ENCODE data around the gene CAMTA1.
"Not testable (repeated sequence)": the region's sequence is repeated elsewhere in the genome, so short reads cannot be mapped to it uniquely, and the experiment has no call there.

CAMTA1 gene

DNA sequence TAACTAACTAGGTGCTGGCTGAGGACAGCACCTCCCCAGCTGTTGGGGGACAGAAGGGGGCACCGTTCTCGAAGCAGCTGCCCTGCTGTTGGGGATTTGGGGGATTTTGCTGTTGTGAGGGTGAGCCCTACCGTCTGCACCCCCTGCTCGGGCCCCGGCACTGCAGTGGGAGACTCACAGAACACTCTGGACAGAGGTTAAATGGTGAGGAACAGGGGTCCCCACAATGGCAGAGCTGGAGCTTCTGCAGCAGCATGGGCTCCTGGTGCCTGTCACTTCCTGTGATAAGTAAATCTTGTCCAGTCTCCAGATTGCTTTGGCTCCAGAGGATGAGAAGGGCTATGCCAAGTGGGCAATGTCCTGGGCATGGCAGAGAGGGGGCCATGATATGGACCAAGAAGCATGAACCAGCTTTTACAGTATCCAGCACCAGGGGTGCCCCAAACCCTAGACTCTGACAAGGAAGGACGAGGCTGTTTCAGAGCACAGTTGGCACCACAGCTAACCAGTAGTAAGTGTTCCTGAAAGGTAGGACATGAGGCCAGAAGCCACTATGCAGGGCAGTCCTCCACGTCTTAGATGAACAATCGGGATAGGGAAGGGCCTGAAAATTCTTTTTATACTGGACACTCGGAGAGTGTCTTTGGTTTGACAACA lies 620.7 kb downstream of the CAMTA1 start:
- no peak for DNase-seq (ENCODE audit: low read depth, low spot score)

DNA sequence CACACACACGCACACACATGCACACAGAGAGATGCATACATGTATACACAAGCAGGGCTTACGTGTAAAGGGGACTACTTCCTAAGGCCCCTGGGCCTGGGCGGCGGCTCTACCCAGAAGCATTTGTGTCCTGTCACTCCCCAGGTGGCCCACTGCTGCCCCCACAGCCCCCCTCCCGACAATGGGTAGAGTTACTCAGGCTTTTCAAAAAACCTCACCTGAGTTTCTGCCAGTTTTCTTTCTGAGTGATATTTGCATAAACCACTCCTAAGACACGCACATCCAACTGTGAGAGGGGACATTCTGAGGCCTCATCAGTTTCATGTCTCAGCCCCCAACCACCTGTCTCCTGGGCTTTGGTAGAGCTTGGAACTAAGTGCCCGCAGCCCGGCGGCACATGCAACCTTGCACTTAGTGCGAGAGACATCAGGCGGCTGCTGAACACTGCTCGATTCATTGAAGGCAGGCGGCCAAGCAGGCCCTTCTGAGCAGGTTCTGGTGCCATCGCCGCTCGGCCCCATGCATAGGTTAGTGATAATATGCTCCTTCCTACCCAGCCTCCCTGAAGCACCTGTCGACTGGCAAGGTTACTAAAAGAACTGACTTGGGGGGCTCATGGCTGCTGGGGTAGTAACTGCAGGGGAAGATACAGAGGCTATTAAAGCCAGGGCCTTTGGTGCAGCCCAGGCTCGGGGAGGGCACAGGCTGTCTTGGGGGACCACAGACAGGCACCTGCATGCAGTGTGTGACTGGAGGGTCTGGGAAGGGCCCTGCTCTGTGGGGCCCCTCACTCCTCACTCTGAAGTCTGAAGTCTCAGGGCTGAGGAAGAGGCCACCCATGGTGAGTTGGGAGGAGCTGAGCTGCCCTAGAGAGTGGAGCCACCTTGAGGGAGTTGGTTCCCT lies 621.6 kb downstream of the CAMTA1 start:
- no peak for DNase-seq (ENCODE audit: low read depth, low spot score)

DNA sequence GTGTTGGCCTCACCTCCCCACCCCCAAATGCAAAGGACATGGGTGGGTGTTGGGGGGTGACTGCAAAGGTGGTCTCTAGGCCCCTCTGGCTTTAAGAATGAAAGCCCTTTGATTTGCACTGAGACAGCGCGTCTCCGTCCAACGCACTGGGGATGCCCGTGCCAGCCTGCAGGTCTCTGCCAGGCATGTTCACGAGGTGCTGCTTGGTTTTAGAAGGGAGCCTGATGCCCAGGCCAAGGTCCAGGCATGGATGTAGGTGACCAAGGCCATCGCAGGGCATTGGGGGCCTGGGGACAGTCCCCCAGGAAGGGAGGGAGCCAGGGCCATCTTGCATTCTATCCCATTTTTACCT lies 622.3 kb downstream of the CAMTA1 start:
- DNase-seq (ENCODE audit: low read depth, low spot score) = no peak

DNA sequence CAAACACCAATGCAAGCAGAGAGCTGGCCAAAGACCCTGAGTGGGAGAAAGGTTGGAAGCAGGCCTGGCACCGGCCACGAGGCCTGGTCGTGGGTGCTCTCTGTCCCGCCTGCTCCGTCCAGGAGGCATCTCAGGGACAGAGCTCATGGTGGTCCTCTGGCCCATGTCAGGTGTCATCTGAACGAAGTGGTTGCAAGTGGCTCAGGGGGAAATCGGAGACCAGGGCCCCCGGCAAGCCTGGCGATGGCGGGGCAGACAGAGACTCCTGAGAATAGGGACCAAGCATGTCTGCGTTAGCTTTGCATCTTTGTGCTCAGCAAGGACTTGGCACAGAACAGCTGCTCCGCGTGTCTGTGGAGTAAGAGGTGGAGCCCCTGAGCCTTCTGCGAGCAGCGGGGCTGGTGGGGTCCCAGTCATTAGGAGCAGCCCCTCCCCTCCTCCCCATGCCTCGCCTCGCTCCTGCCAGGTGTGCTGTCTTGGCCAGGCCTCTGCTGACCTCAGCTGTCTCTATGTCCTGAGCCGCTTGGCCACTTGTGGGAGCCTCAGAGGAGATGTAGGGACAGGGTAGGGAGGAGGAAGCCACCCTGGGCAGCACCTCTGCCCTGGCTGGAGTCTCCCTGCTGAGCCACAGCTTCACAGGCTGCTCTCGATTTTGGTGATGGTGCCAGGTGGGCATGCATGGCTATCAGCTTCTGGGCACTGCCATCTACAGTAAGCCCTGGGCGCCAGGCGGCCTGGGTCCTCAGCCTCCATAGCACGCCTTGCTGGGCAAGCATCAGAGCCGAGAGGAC lies 622.9 kb downstream of the CAMTA1 start:
- no peak for DNase-seq (ENCODE audit: low read depth, low spot score)

DNA sequence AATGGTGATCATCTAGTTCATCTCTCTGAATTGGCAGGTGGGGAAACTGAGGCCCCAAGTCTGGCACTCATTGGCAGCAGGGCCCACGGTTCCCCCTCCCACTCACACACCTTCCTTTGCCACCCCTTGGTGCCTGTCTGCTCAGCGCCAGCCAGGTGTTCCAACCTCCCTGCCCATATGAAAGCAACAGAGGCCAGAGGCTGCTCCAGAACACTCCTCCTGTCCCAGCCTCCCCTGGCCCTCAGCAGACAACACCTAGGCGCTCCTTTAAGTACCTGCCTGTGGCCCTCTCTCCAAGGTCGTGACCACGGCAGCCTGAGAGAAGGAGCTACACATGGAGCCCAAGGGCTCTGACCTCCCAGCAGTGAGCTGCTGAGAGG lies 623.5 kb downstream of the CAMTA1 start:
- no peak for DNase-seq (ENCODE audit: low read depth, low spot score)

DNA sequence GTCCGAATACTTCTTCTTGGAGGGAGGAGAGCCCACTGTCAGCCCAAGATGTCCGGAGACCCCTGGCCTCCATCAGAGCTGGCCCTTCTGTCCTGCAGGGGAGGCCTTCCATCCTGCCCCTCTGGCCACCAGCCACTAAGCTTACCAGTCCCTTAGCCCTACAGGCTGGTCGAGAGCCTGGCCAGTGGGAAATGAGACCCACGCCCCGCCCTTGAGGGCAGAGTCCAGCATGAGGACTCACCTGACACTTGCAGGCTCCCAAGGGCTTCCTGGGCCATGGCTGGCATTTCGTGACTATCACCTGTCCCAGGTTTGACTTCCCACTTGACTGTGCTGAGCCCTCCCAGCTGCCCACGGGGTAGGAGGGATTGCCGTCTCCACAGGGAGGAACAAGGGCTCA lies 624.0 kb downstream of the CAMTA1 start:
- DNase-seq (ENCODE audit: low read depth, low spot score) = no peak

DNA sequence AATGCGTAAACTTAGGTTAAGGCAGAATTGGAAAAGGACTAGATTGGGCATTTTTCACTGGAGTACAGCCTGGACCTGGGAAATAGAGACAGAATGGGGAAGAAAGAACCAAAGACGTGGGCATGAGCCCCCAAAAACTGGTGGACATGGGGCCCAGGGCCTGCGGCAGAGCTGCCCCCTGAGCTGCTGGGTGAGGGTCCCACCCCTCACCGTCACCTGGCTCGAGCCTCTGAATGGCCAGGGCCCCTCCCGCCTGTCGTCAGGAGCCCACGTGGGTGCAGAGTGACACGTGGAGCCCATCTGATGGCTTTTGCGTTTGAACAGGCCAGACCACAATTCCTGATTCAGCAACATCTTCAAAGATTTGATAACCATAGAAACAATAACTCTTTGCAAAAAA lies 624.9 kb downstream of the CAMTA1 start:
- no peak for DNase-seq (ENCODE audit: low read depth, low spot score)

DNA sequence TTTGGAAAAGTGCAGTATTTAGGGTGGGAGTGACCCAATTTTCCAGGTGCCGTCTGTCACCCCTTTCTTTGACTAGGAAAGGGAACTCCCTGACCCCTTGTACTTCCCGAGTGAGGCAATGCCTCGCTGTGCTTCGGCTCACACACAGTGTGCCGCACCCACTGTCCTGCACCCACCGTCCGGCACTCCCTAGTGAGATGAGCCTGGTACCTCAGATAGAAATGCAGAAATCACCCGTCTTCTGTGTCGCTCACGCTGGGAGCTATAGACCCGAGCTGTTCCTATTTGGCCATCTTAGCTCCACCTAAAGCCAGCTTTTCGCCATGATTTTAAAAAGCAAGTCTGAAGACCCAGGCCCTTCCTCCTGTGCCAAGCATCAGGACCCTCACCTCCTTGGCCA lies 632.4 kb downstream of the CAMTA1 start:
- DNase-seq (ENCODE audit: low read depth, low spot score) = not testable (repeated sequence)

DNA sequence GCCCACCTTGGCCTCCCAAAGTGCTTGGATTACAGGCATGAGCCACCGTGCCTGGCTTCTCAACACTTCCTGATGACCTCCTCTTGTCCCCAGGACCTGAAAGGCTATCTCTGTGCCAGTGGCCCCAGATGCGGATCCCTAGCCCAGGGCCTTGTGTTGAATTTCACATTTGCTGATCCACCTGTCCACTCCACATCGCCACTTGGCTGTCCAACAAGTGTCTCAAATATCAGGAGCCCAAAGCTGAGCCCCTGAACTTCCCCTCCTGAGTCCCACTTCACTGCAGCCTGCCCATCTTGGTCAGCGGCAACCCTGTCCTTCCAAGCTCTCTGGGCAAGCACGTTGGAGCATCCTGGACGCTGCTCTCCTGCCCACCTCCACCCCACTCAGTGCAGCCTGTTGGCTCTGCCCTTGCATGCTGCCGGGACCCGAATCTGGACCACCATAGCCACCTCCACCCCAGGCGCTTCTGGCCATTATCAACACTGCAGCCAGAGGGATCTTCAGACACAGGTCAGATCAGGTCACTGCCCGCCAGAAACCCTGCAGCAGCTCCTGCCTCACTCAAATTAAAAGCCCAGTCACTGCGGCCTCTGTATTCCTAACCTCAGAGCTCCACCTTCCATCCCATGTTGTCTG lies 633.3 kb downstream of the CAMTA1 start:
- DNase-seq (ENCODE audit: low read depth, low spot score) = no peak

DNA sequence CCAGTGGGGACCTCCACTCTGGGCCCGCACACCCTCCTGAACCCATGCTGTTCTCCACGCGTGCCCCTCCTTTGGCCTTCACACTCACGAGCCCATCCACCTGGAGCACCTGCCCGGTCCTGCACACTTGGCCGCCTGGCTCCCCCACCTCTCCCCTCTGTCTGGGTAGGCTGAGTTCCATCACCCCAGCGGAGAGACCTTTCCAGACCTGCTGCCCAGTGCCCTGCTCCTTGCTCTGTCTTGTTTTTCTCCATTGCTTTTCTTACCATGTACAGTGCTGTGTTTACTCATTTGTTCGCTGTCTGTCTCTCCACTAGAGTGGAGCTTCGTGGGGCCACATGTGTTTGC lies 634.8 kb downstream of the CAMTA1 start:
- no peak for DNase-seq (ENCODE audit: low read depth, low spot score)

DNA sequence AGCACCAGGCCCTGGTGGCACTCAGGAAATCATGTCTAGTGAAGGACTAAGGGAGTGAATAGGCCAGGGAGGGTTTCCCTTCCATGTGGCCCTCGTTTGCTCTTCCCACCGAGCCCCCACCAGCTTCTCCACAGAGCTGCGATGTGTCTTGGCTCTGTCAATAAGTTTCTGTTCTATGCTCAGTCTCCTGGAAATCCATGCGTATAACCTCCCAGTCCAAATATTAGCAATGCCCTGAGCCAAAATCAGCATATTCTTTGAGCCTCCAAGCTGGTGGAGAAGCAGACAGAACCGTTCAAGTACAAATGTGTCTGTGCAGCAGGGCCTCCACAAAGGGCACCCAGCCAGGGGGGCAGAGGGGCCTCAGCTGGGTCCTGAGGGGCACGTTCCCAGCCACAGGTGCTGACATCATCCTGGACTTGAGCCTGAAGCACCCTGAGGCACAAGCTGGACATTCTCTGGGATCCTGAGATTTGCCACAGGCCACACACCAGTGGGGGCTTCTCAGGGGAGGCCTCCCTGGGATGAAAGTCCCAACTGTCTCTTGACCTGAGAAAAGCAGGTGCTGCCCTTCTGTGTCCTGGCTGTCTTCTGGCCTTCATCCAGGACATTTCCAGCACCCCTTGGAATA lies 635.3 kb downstream of the CAMTA1 start:
- no peak for DNase-seq (ENCODE audit: low read depth, low spot score)

DNA sequence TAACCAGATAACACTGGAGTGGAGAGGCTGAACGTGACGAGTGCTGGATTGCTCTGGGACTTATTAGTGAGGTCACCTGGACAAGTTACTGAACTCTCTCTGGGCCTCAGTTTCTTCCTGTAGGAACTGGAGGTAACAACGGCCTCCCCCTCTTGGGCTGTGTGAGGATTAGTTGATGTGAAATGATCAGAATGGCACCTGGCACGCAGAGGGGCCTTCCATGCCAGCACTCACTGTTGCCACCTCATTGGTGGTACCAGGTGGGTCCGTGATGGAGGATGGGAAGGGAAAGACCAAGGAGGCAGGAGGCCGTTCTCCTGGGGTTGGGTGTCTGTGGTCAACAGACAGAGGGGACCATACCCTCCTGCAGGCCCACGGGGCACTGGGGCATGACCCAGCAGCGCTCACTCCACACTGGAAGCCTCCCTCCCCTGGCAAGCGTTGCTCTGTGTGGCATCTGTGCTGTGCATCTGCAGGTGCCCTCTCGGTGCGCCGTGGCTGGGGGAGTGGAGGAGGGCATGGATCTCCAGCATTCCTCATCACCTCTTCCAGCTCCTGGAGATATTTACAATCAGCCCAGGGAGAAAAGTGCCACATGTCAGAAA lies 636.3 kb downstream of the CAMTA1 start:
- DNase-seq (ENCODE audit: low read depth, low spot score) = no peak

DNA sequence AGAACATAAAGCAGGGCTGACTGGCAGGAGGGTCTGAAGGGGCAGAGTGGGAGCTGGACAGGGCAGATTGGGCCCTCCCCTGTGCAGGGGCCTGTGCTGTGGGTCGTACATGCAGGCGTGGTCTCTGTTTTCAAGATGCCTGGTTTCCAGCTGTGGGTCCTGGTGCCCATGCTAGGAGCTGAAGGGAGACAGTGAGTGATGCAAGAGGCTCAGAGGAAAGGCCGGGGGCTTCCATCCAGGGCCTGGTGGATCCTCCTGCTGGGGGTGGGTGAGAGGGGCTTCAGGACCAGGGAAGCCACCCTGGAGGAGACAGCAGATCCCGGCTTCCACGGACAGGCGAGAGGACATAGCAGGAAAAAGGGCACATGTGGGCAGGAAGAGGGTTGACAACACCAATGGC lies 636.8 kb downstream of the CAMTA1 start:
- no peak for DNase-seq (ENCODE audit: low read depth, low spot score)

DNA sequence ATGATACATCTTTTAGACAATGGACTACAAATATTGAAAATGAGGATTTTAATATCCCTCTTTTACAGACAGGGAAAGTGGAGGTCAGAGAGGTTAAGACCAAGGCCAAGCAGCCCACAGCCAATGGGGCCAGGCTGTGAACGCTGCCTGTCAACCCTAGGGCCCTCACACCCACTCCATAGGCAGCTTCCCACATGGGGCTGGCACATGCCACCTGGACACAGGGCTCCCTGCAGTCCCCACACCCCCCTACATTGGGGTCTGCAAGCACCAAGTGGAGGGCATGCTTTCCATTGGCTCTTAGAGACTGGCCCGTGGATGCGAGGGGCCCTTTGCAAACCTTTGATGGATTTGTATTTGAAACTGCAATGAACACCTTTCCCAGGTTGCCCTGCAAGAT lies 637.3 kb downstream of the CAMTA1 start:
- DNase-seq (ENCODE audit: low read depth, low spot score) = no peak

DNA sequence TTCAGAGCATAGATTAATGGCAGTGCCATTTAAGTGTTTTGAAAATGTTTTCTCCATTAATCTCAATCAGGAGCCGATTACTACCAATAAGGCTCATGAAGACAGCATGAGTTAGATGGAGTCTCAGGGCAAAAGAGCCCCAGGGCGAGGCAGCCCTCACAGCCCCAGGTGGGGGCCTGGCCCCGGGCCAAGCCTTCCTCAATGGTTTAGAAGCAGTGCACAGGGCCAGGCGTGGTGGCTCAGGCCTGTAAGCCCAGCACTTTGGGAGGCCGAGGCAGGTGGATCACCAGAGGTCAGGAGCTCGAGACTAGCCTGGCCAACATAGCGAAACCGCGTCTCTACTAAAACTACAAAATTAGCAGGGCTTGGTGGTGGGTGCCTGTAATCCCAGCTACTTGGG lies 637.7 kb downstream of the CAMTA1 start:
- no peak for DNase-seq (ENCODE audit: low read depth, low spot score)

DNA sequence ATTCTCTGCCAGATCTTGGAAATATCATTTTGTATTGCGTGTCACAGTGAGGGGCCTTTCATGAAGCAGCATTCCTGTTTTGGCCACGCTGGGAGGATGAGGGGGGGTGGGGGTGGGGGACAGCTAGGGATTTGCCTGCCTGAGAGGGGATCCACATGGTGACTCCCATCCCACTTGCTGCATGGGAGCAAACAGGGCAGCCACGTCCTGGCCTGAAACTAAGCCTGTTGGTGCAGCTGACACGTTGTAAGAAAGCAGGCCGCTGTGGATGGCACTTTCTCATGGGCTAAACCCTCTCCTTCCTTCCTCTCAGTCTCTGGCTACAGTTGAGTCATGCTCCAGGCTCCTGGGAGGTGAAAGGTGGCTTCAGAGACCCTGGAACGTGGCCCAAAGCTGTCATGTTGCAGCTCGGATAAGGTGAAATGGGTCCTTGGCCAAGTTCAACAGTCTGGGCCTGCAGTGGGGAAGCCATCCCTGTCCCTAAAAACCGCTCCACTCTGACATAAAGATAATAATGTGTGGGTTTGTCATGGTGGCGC lies 639.2 kb downstream of the CAMTA1 start:
- no peak for DNase-seq (ENCODE audit: low read depth, low spot score)

DNA sequence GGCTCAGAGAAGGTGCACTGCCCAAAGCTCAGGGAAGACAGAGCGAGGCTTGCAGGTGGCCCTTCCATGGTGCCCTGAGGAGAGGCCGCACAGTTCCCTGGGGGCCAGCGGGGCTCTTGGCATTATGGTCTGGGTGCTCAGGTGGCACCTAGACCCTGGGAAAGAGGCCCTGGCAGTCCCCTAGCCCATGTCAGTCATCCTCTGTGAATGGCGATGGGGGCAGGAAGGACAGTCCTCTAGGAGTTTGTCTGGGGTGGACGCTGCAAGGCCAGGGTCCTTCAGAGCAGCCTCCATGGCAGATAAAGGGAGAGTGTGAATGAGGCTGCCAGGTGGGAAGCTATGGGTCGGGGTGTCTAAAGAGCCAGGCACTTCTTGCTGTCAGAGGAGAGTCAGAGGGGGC lies 640.0 kb downstream of the CAMTA1 start:
- no peak for DNase-seq (ENCODE audit: low read depth, low spot score)

DNA sequence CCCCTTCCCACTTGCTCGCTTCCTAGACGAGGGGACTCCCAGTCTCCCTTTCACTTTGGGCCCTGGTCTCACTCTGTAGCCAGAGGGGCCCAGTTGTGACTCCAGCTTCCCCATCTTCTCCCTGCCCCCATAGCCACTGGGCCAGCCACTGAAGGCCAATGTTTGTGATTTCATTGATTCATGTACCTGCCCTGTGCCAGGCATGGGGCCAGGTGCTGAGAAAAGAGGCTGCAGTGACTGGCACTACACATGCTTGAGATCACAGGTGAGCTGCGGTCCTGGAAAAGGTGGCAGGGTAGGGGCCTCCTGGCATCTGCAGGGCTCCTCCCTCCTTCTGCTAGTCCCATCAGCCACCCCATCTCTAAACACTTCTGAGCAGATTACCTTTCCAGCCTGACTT lies 640.5 kb downstream of the CAMTA1 start:
- no peak for DNase-seq (ENCODE audit: low read depth, low spot score)

DNA sequence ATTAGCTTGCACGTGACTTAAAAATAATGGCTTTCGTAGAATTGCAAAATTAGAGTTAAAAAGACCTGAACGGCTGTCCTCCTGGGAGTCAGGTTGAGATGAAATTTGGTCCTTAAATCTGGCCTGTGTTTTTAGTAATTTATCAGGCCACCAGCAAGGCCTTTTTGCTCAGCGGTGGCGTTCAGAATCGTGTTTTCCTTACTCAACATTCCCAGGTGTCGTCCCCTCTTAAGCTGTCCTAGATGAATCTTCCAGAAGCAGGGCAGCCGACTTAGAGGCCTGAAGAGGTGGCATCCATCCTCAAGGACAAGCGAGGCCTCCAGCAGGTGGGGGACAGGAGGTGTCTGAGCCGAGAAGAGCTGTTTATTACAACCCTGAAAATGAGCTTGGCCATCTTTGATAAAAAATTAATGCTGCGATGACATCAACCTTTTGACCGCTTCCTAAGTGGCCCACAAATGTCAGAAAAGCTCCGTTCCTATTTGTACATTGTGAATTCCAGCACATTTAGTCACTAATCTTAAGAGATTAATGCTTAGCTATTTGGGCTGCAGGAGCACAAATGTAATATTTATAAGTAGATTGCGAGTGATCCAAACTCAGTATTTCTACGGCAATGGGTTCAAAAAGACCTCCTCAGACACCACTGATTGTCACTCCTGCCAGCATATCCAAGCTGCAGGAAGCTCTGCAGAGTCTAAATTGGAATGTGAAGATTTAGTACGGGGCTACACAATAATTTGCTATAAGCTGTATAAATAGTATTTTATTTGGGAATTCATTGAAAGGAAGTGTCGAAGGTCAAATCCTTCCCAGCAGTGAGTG lies 641.7 kb downstream of the CAMTA1 start:
- DNase-seq (ENCODE audit: low read depth, low spot score) = no peak
